ENCODE results near the gene COL27A1.

The COL27A1 gene

GRCh38 chr9:114276908-114277821 is 121.8 kb downstream of the COL27A1 start:
- DNase-seq = peak; percentile 43

GRCh38 chr9:114278356-114278755 is 123.0 kb downstream of the COL27A1 start:
- DNase-seq = no peak

- peak; percentile 43 for DNase-seq
Measured at GRCh38 chr9:114278881-114279570, 123.7 kb downstream of the COL27A1 start.

GRCh38 chr9:114279693-114280092 is 124.4 kb downstream of the COL27A1 start:
- no peak for DNase-seq

- DNase-seq = peak; percentile 74
Measured at GRCh38 chr9:114280636-114281472, 125.5 kb downstream of the COL27A1 start.

- peak; percentile 83 for DNase-seq
Measured at GRCh38 chr9:114281473-114282103, 126.3 kb downstream of the COL27A1 start.

- no peak for DNase-seq
Measured at GRCh38 chr9:114282104-114282485, 126.8 kb downstream of the COL27A1 start.

- peak; percentile 28 for DNase-seq
Measured at GRCh38 chr9:114282507-114282906, 127.2 kb downstream of the COL27A1 start.

- DNase-seq = peak; percentile 57
Measured at GRCh38 chr9:114282926-114283325, 127.6 kb downstream of the COL27A1 start.

- peak; percentile 44 for DNase-seq
Measured at GRCh38 chr9:114283551-114284111, 128.3 kb downstream of the COL27A1 start.

GRCh38 chr9:114284316-114285060 is 129.2 kb downstream of the COL27A1 start:
- peak; percentile 41 for DNase-seq

GRCh38 chr9:114285166-114285867 is 130.0 kb downstream of the COL27A1 start:
- peak; percentile 80 for DNase-seq

GRCh38 chr9:114286146-114286679 is 130.9 kb downstream of the COL27A1 start:
- DNase-seq = peak; percentile 41

GRCh38 chr9:114287001-114287762 is 131.8 kb downstream of the COL27A1 start:
- DNase-seq = peak; percentile 44

- DNase-seq = peak; percentile 45
Measured at GRCh38 chr9:114287763-114288192, 132.4 kb downstream of the COL27A1 start.

- peak; percentile 47 for DNase-seq
Measured at GRCh38 chr9:114288193-114289091, 133.1 kb downstream of the COL27A1 start.

GRCh38 chr9:114289106-114289505 is 133.8 kb downstream of the COL27A1 start:
- DNase-seq = peak; percentile 37

Measured in right forelimb (tissue), 1 donor.